ENCODE measurements around the gene GNAT3.

The GNAT3 gene

GRCh38 chr7:80415114-80415513, 96.8 kb downstream of the GNAT3 start:
- no peak for DNase-seq

GRCh38 chr7:80414331-80414730, 97.5 kb downstream of the GNAT3 start:
- DNase-seq = no peak

- DNase-seq = no peak
These were observed 98.4 kb downstream of the GNAT3 start for GRCh38 chr7:80413383-80413945.

- DNase-seq = no peak
These were observed 99.0 kb downstream of the GNAT3 start for GRCh38 chr7:80412842-80413241.

- no peak for DNase-seq
These were observed 100.2 kb downstream of the GNAT3 start for GRCh38 chr7:80411621-80412020.

GRCh38 chr7:80410081-80410480, 101.8 kb downstream of the GNAT3 start:
- DNase-seq = no peak

All from midbrain (tissue), 1 donor.